Measurements from ENCODE around the gene PPP1R1A.

The PPP1R1A gene

DNA sequence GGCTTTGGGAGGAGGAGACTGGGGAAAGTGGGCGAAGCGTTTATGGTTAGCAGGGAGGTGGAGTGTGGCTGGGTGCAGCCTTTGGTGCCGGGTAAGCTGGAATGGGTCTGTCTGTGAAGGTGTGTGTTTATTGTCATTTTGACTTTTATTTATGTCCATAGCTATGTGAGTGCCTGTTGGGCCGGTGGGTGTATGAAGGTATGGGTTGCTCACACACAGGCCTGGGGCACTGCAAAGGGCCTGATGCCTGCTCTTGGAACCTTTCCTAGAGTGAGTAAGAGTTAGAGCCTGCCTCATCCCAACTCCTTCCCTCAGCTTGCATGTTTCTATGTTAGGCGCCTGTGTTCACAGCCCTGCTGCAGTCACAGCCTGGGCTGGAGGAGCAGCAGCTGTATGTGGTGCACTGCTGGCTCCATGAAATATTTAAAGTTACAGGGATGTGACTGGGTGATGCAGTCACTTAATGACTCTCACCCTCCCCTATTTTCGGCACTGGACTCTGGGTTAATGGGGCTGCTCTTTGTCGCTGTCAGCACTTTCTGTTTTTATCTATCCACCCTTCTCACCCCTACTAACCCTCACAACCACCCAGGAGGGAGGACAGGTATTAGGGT, 2.6 kb upstream of the PPP1R1A start:
- Histone ChIP-seq H3K9me2 (replicated peaks; ENCODE audit: insufficient read depth, low read length) (no peaks in the 10 kb centered on the region), H2AFZ (ENCODE audit: low read depth, low read length, severe bottlenecking) (no peak overlapping the region), H3K4me2 (ENCODE audit: low read depth, low read length, poor library complexity, severe bottlenecking) (no peak overlapping the region)

DNA sequence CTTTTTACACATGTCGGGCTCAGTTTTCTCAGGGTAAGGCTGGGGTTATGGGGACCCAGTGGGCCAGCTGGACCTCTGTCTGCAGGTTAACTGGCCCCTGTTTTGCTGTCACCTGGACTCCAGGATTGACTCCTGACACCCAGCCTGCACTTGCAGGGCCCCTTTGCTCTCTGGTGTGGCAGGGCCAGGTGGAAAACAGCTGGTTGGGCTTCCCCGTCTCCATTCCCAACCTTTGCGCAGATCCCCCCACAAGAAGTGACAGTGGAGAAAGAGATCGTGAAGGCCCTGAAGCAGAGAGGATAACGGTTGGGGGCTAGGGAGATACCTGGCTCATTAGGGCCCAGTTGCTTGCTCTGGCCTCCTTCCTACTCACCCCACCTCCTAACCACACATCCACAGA, 1.5 kb upstream of the PPP1R1A start:
- Histone ChIP-seq H3K9me3 (ENCODE audit: insufficient read depth, low read length) (no peaks in the 10 kb centered on the region), H3K27me3 (ENCODE audit: low read length) (no peaks in the 10 kb centered on the region), H3K4me3 (ENCODE audit: insufficient read depth, low read length, poor library complexity, severe bottlenecking) (no peak overlapping the region), H3K27ac (ENCODE audit: low read depth, low read length) (no peak overlapping the region), H3K9me2 (replicated peaks; ENCODE audit: insufficient read depth, low read length) (no peaks in the 10 kb centered on the region), H3K9ac (ENCODE audit: low read length) (no peak overlapping the region), H3K36me3 (ENCODE audit: low read length) (no peaks in the 10 kb centered on the region), H3F3A (ENCODE audit: insufficient read depth) (no peaks in the 10 kb centered on the region), H2AFZ (ENCODE audit: low read depth, low read length, severe bottlenecking) (no peak overlapping the region), H3K79me2 (ENCODE audit: insufficient read depth, low read length) (no peaks in the 10 kb centered on the region), H3K4me2 (ENCODE audit: low read depth, low read length, poor library complexity, severe bottlenecking) (no peak overlapping the region), H4K20me1 (ENCODE audit: low read depth, low read length) (no peaks in the 10 kb centered on the region)
- TF ChIP-seq, protein P1, sequence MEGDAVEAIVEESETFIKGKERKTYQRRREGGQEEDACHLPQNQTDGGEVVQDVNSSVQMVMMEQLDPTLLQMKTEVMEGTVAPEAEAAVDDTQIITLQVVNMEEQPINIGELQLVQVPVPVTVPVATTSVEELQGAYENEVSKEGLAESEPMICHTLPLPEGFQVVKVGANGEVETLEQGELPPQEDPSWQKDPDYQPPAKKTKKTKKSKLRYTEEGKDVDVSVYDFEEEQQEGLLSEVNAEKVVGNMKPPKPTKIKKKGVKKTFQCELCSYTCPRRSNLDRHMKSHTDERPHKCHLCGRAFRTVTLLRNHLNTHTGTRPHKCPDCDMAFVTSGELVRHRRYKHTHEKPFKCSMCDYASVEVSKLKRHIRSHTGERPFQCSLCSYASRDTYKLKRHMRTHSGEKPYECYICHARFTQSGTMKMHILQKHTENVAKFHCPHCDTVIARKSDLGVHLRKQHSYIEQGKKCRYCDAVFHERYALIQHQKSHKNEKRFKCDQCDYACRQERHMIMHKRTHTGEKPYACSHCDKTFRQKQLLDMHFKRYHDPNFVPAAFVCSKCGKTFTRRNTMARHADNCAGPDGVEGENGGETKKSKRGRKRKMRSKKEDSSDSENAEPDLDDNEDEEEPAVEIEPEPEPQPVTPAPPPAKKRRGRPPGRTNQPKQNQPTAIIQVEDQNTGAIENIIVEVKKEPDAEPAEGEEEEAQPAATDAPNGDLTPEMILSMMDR (IDR thresholded peaks at IDR 0.05; ENCODE audit: insufficient read depth, low read length, poor library complexity, severe bottlenecking), result no peak
- TF ChIP-seq EZH2phosphoT487 (conservative IDR thresholded peaks at IDR 0.05; ENCODE audit: low read length), result no peak

More for the DNA sequence above, 2.6 kb upstream of the PPP1R1A start:
- Histone ChIP-seq H3K9me3 (ENCODE audit: insufficient read depth, low read length) (no peaks in the 10 kb centered on the region), H3K27ac (ENCODE audit: low read depth, low read length) (no peak overlapping the region), H3K9ac (ENCODE audit: low read length) (no peak overlapping the region), H4K20me1 (ENCODE audit: low read depth, low read length) (no peaks in the 10 kb centered on the region), H3K79me2 (ENCODE audit: insufficient read depth, low read length) (no peaks in the 10 kb centered on the region), H3K4me3 (ENCODE audit: insufficient read depth, low read length, poor library complexity, severe bottlenecking) (no peak overlapping the region), H3F3A (ENCODE audit: insufficient read depth) (no peaks in the 10 kb centered on the region), H3K27me3 (ENCODE audit: low read length) (no peaks in the 10 kb centered on the region), H3K36me3 (ENCODE audit: low read length) (no peaks in the 10 kb centered on the region)
- no peak for TF ChIP-seq EZH2phosphoT487 (conservative IDR thresholded peaks at IDR 0.05; ENCODE audit: low read length)
- TF ChIP-seq, protein P1 (IDR thresholded peaks at IDR 0.05; ENCODE audit: insufficient read depth, low read length, poor library complexity, severe bottlenecking), result no peak

DNA sequence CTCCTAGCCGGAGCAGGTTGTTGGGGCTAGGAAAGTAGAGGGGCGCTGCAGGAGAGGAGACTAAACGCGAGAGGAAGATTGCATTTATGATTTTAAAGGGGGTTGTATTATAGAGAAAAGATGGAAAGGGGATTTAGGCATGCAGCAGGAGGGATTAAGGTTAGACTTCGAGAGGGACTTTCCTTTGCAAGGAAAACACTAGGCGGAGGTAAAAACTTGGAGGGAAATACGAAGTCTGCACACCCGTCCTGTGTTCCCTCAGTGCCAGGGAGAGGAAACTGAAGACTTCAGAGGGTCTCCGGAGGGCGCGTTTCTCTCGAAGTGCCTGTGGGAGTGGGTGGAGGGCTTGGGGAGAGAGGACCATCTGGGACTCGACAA, 420 bp upstream of the PPP1R1A start:
- Histone ChIP-seq H3K9me2 (replicated peaks; ENCODE audit: insufficient read depth, low read length) (no peaks in the 10 kb centered on the region), H3K79me2 (ENCODE audit: insufficient read depth, low read length) (no peaks in the 10 kb centered on the region), H3K9ac (ENCODE audit: low read length) (no peak overlapping the region), H2AFZ (ENCODE audit: low read depth, low read length, severe bottlenecking) (no peak overlapping the region), H3K9me3 (ENCODE audit: insufficient read depth, low read length) (no peaks in the 10 kb centered on the region), H3K4me3 (ENCODE audit: insufficient read depth, low read length, poor library complexity, severe bottlenecking) (no peak overlapping the region), H3K36me3 (ENCODE audit: low read length) (no peaks in the 10 kb centered on the region), H3K4me2 (ENCODE audit: low read depth, low read length, poor library complexity, severe bottlenecking) (no peak overlapping the region), H3K27me3 (ENCODE audit: low read length) (no peaks in the 10 kb centered on the region), H4K20me1 (ENCODE audit: low read depth, low read length) (no peaks in the 10 kb centered on the region), H3K27ac (ENCODE audit: low read depth, low read length) (no peak overlapping the region), H3F3A (ENCODE audit: insufficient read depth) (no peaks in the 10 kb centered on the region)
- TF ChIP-seq EZH2phosphoT487 (conservative IDR thresholded peaks at IDR 0.05; ENCODE audit: low read length), result no peak
- TF ChIP-seq, protein P1 (IDR thresholded peaks at IDR 0.05; ENCODE audit: insufficient read depth, low read length, poor library complexity, severe bottlenecking), result no peak
